ENCODE results near the gene DRAM2. TPM values are rescaled to one million over a fixed set of nuclear protein-coding genes. Genes with fewer than 3 reads are reported as not detected.

The DRAM2 gene
- total RNA-seq, 4 donors from 2014 or later: 33.5 to 58.9 (median 37.4) TPM

DNA sequence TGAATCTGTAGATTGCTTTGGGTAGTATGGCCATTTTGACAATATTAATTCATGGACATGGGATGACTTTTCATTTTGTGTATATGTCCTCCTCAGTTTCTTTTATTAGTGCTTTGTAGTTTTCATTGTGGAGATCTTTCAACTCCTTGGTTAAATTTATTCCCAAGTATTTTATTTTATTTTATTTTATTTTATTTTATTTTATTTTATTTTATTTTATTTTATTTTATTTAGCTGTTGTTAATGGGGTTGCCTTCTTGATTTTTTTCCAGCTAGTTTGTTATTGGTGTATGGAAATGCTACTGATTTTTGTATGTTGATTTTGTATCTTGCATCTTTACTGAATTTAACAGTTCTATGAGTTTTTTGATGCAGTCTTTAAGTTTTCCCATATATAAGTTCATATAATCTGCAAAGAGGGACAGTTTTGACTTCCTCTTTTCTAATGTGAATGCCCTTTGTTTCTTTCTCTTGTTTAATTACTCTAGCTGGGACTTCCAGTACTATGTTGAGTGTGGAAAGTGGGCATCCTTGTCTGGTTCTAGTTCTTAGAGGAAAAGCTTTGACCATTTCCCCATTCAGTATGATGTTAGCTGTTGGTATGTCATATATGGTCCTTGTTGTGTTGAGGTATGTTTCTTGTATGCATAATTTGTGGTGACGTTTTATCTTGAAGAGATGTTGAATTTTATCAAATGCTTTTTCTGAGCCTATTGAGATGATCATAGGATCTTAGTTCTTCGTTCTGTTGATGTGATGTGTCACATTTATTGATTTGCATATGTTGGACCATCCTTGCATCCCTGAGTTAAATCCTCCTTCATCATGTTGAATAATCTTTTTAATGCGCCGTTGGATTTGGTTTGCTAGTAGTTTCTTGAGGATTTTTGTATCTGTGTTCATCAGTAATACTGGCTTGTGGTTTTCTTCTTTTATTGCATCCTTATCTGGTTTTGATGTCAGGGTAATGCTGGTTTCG lies 14.4 kb upstream of the DRAM2 start:
- Histone ChIP-seq H3K27ac (no peak overlapping the region), H3K9me3 (no peaks in the 10 kb centered on the region), H3K4me3 (no peak overlapping the region), H3K4me1 (no peaks in the 10 kb centered on the region), H3K27me3 (no peaks in the 10 kb centered on the region), H3K36me3 (peaks cover 0 to 59% of the 10 kb centered on the region in 2 donors)
- ATAC-seq: no peak
- WGBS, 2 donors (ENCODE audit: low coverage in 1 of 2): 91 to 93% methylated on average over 4 to 5 of the region's 5 CpGs
- TF ChIP-seq, protein P1, sequence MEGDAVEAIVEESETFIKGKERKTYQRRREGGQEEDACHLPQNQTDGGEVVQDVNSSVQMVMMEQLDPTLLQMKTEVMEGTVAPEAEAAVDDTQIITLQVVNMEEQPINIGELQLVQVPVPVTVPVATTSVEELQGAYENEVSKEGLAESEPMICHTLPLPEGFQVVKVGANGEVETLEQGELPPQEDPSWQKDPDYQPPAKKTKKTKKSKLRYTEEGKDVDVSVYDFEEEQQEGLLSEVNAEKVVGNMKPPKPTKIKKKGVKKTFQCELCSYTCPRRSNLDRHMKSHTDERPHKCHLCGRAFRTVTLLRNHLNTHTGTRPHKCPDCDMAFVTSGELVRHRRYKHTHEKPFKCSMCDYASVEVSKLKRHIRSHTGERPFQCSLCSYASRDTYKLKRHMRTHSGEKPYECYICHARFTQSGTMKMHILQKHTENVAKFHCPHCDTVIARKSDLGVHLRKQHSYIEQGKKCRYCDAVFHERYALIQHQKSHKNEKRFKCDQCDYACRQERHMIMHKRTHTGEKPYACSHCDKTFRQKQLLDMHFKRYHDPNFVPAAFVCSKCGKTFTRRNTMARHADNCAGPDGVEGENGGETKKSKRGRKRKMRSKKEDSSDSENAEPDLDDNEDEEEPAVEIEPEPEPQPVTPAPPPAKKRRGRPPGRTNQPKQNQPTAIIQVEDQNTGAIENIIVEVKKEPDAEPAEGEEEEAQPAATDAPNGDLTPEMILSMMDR (IDR thresholded peaks at IDR 0.05): no peak
- TF ChIP-seq POLR2A (IDR thresholded peaks at IDR 0.05) (no peak), EP300 (IDR thresholded peaks at IDR 0.05) (no peak), POLR2AphosphoS5 (IDR thresholded peaks at IDR 0.05) (no peak)

DNA sequence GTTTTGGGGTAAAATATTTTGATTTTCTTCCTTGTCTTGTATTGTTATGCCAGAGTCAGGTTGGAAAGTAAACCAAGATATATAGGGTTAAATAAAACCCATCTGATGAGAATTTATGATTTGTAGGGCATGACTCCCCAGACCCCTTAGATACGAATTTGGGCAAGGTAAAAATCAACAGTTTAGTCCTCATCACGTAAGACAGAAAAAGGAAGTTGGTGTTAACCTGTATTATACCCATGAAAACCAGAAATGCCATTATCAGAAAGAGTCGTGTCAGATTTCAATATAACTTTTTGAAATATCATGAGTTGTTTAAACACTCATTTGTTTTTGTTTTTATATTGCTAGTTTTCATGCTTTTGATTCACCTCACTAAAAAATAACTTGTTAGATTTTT lies 11.9 kb upstream of the DRAM2 start:
- WGBS, 2 donors (ENCODE audit: low coverage in 1 of 2): 58 to 60% methylated on average over 3 of the region's 3 CpGs
- H3K36me3 ChIP-seq: peaks cover 0 to 73% of the 10 kb centered on the region in 2 donors
- TF ChIP-seq, protein P1 (IDR thresholded peaks at IDR 0.05): no peak
- TF ChIP-seq EP300 (IDR thresholded peaks at IDR 0.05): no peak
- no peak for TF ChIP-seq POLR2A (IDR thresholded peaks at IDR 0.05)
- no peak for TF ChIP-seq POLR2AphosphoS5 (IDR thresholded peaks at IDR 0.05)

DNA sequence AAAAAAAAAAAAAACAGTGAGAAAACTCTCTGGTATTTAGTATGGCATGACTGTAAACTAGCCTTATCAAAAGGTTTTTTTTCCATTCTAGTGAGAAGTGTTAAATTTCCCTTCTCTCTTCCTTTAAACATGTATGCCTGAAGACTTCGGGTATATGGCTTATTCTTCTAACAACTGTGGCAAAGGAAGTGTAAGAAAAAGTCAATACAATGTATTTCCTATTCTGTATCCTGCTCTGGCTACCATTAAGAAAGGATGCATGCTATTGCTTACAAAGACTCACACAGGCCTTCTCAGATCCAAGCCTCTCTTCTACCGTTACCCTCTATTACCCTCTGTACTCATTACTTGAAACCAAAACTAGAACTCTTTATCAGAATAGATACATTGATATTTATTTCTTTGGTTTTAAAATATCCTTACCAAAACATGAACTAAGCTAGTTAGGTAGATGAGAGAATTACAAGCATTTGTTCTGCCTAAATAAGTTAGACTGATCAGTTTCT lies 8.5 kb upstream of the DRAM2 start:
- Histone ChIP-seq H3K27ac (no peak overlapping the region), H3K4me3 (no peak overlapping the region), H3K27me3 (no peaks in the 10 kb centered on the region), H3K9me3 (no peaks in the 10 kb centered on the region), H3K36me3 (peaks cover 0 to 58% of the 10 kb centered on the region in 2 donors), H3K4me1 (peaks cover 0 to 6% (median 0%) of the 10 kb centered on the region in 3 donors)
- ATAC-seq: no peak
- 66 to 77% methylated on average over 2 of the region's 2 CpGs for WGBS, 2 donors (ENCODE audit: low coverage in 1 of 2)
- TF ChIP-seq POLR2AphosphoS5 (IDR thresholded peaks at IDR 0.05) (no peak), EP300 (IDR thresholded peaks at IDR 0.05) (no peak)

More for the DNA sequence above, 11.9 kb upstream of the DRAM2 start:
- Histone ChIP-seq H3K4me1 (peaks cover 0 to under 1% (median 0%) of the 10 kb centered on the region in 3 donors), H3K9me3 (no peaks in the 10 kb centered on the region), H3K4me3 (no peak overlapping the region), H3K27ac (no peak overlapping the region), H3K27me3 (no peaks in the 10 kb centered on the region)
- ATAC-seq: no peak

DNA sequence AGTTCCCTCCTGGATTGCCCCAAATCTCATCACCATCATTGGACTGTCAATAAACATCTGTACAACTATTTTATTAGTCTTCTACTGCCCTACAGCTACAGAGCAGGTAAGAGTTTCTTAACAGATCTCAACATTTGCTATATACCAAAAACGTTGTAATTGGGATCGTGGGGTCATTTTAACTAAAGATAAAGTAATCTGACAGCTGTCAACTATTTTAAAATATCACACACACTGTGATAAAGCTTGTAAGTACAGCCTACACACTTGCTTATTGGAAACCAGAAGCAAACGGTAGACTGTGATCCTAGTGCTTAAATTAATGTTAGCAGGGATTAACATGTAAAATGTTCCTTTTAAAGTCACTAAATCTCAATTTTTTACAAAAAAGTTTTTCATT lies 8.1 kb upstream of the DRAM2 start:
- 51 to 67% methylated on average over 2 to 3 of the region's 3 CpGs for WGBS, 2 donors (ENCODE audit: low coverage in 1 of 2)
- no peaks in the 10 kb centered on the region for H3K27me3 ChIP-seq
- peaks cover 0 to 54% of the 10 kb centered on the region in 2 donors for H3K36me3 ChIP-seq
- H3K4me3 ChIP-seq: no peak overlapping the region
- no peak overlapping the region for H3K27ac ChIP-seq
- H3K9me3 ChIP-seq: no peaks in the 10 kb centered on the region
- H3K4me1 ChIP-seq: peaks cover 0 to 11% (median 0%) of the 10 kb centered on the region in 3 donors
- TF ChIP-seq EP300 (IDR thresholded peaks at IDR 0.05) (no peak), POLR2A (IDR thresholded peaks at IDR 0.05) (no peak), POLR2AphosphoS5 (IDR thresholded peaks at IDR 0.05) (no peak)
- TF ChIP-seq, protein P1 (IDR thresholded peaks at IDR 0.05): no peak
- ATAC-seq: no peak

DNA sequence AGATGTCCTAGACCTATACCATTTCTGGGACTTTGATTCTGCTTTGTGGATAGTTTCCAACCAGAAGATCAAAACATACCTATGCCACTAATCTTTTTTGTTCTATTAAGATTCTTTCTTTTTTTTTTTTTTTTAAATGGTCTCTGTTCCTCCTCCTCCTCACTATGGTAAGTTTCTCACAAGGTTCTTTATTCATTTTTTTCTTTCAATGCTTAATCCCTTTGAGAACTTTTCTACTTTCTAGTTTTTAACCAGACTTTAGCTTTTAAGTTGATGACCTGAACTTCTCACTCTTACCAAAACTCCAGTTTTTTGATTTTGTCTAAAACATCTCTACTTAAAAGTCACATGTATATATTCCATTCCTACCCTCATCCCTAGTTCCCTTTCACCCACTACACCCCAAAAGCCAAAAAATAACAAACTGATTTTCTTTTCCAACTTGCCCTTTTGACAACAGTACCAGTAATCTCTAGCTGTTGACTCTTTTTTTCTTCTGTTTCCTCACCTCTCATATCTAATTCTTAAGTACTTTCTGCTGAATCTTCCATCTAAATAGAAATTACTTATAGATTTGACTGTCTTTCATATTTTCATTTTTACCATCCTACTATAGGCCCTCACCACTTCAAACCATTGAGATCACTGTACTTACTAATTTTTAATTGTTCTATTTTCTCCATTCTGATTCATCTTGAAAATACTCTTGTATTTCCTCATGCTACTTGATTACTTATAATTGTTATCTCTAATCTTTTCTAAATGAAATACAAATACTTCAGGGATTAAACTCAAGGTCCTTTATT lies 6.3 kb upstream of the DRAM2 start:
- H3K27ac ChIP-seq: no peak overlapping the region
- no peak overlapping the region for H3K4me3 ChIP-seq
- ATAC-seq: no peak
- no peaks in the 10 kb centered on the region for H3K27me3 ChIP-seq
- H3K36me3 ChIP-seq: peaks cover 0 to 43% of the 10 kb centered on the region in 2 donors
- H3K4me1 ChIP-seq: peaks cover 0 to 29% (median 7%) of the 10 kb centered on the region in 3 donors
- TF ChIP-seq, protein P1 (IDR thresholded peaks at IDR 0.05): no peak
- TF ChIP-seq EP300 (IDR thresholded peaks at IDR 0.05): no peak
- TF ChIP-seq POLR2AphosphoS5 (IDR thresholded peaks at IDR 0.05): no peak
- TF ChIP-seq POLR2A (IDR thresholded peaks at IDR 0.05): no peak
- no peaks in the 10 kb centered on the region for H3K9me3 ChIP-seq

Measured in gastroesophageal sphincter (tissue), 4 donors.